GM12892 (cell line): ENCODE results near the gene TRIM65.

Experiments used
- POLR2A ChIP-seq: IDR thresholded peaks from 2 replicates; pipeline ENCODE4 v1.6.1; 2011; ENCODE audit warnings: low read depth, low read length, control low read depth
- TAF1 ChIP-seq: IDR thresholded peaks from 2 replicates; pipeline ENCODE4 v1.6.1; 2011; ENCODE audit warnings: low read depth, mild to moderate bottlenecking, control low read depth, low read length, borderline replicate concordance

DNA sequence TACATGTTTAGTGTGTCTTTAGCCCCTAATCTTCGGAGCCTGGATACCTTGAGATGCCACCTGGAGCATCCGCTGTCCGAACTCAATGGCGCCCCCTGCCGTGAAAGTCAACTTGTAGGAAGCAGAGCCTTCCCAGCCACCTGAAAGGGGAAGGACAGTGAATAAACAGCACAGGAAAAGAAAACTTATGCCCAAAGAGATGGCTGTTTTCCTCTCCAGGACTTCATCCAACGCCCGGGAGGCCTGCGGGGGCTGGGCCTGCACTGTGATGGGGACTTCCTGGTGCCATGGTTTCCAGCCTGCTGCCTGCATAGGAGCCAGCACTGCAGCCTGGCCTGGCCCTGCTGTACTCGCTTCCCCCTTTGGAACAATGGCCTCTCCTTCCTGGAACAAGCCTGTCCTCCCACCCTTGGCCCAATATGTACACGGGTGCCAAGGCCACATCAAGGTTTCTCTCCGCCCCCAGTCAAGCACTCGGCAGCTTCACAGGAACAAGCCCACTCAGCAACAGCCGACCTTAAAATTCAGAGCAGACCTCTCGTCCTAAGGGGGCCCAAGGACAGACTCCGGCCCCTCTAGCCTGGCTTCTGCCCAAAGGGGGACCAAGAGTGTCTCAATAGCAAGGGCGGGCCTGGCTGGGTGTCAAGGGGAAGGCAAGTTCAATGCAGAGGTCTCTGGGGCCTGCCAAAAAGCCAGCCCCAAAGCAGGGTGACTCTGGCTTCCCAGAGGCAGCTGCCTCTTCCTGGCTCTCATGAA, 48.0 kb downstream of the TRIM65 start:
- TF ChIP-seq TAF1 (no peak), POLR2A (no peak)
